IPS-18a (cell line): ENCODE measurements around the gene C16orf95.
"Not testable (repeated sequence)": the region's sequence is repeated elsewhere in the genome, so short reads cannot be mapped to it uniquely, and the experiment has no call there.

Experiments used
- H3K27ac ChIP-seq: one replicate; pipeline ENCODE4 v1.5.1; 2013; ENCODE audit warnings: low read length
- H3K27me3 ChIP-seq: one replicate; pipeline ENCODE4 v1.6.1; 2013; ENCODE audit warnings: mild to moderate bottlenecking, low read length; ENCODE audit not compliant: control insufficient read depth, insufficient read depth
- H3K36me3 ChIP-seq: one replicate; pipeline ENCODE4 v1.6.1; 2013; ENCODE audit warnings: low read depth, low read length; ENCODE audit not compliant: control insufficient read depth
- H3K4me1 ChIP-seq: one replicate; pipeline ENCODE4 v1.6.1; 2013; ENCODE audit warnings: low read depth, low read length; ENCODE audit not compliant: control insufficient read depth
- H3K4me3 ChIP-seq: one replicate; pipeline ENCODE4 v1.5.1; 2013; ENCODE audit warnings: low read length
- H3K9ac ChIP-seq: one replicate; pipeline ENCODE4 v1.6.1; 2013; ENCODE audit warnings: mild to moderate bottlenecking, low read length, moderate library complexity
- H3K9me3 ChIP-seq: one replicate; pipeline ENCODE4 v1.6.1; 2013; ENCODE audit warnings: low read depth, low read length; ENCODE audit not compliant: control insufficient read depth

Gene C16orf95

DNA sequence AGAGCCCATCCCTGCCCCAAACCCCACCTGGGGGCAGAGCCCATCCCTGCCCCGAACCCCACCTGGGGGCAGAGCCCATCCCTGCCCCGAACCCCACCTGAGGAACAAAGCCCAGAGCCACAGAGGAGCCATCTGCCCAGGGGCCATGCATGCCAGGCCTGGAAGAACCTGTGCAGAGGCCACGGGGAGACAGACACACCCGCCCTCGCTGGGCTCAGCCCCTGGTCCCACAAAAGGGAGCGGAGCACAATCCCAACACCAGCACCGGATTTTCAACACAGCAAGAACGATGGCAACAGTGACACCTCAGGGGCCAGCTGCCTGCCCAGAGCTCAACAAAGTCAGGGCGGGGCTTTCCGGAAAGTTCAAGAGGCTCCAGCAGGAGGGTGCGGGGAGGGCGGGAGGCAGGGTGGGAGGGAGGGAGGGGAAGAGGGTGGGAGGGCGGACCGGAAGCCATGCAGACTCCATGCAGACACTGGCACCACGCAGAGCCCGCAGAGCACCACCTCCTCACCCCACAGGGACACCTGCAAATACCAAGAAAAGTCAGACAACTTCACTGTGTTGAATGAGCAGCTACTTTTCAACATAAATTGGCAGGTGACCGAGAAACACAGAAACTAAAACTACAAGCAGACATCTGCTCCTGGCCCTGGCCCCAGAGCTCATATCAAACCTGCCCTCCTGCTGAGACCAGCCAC lies 27.9 kb upstream of the C16orf95 start:
- Histone ChIP-seq H3K9ac (no peak overlapping the region), H3K9me3 (no peaks in the 10 kb centered on the region), H3K4me3 (no peak overlapping the region), H3K4me1 (peaks cover 7% of the 10 kb centered on the region), H3K27ac (no peak overlapping the region), H3K27me3 (no peaks in the 10 kb centered on the region), H3K36me3 (peaks cover 7% of the 10 kb centered on the region)

DNA sequence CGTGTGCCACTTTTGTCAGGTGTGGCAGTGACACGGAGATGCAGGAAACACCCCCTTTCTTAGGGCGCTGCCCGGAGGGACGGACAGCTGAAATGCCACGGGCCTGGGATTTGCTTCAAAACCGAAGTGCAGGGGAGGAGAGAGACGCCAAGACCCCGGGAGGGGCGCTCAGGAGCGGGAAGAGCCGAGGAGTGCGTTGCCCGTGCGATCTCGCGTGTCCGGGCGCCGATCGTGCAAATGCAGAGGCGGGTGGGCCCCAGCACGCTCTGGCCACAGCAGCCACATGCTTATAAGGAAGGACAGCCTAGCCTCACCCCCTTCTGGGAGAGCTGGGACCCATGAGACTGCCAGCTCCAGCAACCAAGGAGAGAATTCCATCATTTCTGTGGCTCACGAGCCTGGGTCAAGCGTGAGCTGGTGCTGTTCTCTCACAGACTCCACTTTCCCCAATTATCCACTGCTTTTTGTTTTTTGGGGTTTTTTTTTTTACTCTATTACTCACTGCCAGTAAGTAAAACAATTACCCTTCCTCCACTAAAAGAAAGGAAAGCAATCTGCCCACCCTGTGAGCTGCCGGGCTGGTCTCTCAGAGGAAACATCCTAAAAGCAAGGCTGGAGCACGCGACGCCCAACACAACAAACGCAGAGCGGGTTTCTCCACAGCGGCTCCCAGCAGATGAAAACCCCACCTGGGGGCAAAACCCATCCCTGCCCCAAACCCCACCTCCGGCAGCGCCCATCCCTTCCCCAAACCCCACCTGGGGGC lies 27.2 kb upstream of the C16orf95 start:
- H3K27ac ChIP-seq, result no peak overlapping the region

GRCh38 chr16:87343753-87344050 lies 26.5 kb upstream of the C16orf95 start:
- H3K27ac ChIP-seq, result no peak overlapping the region
- H3K9me3 ChIP-seq, result no peaks in the 10 kb centered on the region
- H3K27me3 ChIP-seq, result no peaks in the 10 kb centered on the region
- no peak overlapping the region for H3K9ac ChIP-seq
- peaks cover 7% of the 10 kb centered on the region for H3K36me3 ChIP-seq
- H3K4me3 ChIP-seq, result no peak overlapping the region
- peaks cover 7% of the 10 kb centered on the region for H3K4me1 ChIP-seq

More for the DNA sequence above, 27.2 kb upstream of the C16orf95 start:
- peaks cover 7% of the 10 kb centered on the region for H3K4me1 ChIP-seq
- H3K36me3 ChIP-seq, result peaks cover 7% of the 10 kb centered on the region
- no peak overlapping the region for H3K9ac ChIP-seq
- H3K4me3 ChIP-seq, result no peak overlapping the region
- H3K27me3 ChIP-seq, result no peaks in the 10 kb centered on the region
- no peaks in the 10 kb centered on the region for H3K9me3 ChIP-seq

DNA sequence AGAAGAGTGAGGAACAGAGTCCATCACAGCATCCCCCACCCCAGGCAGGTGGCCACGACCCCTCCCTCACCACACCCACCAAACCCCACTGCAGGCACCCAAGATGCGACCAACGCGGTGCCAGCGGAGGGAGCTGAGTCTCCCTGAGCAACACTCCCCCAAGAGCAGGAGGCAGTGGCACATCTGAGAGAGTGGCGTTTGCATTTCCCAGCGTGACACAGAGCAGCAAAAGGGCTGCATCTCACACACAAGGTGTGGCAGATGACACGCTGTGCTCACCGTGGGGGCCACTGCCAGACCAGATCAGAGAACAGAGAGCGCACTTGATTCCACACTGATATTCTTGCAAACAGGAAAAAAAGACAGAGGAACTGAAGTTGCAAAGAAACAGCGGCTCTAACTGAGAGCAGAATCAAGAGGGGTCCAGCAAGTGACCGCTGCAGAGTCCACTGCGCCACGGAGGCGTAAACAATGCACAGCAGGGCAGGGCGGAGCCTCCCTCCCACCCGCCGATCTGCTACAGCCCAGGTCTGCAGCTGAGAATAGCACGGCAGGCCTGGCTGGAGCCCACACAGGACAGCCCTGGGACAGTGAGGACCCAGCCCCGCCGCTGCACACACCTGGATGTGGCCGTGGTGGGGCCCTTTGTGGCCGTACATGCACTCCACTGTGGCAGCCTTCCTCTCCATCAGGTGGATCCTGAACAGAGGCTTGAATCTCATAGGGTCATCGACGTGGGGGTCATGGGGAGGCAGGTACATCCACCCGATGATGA lies 26.0 kb upstream of the C16orf95 start:
- Histone ChIP-seq H3K27me3 (no peaks in the 10 kb centered on the region), H3K4me3 (no peak overlapping the region), H3K36me3 (peaks cover 7% of the 10 kb centered on the region), H3K9me3 (no peaks in the 10 kb centered on the region), H3K27ac (no peak overlapping the region), H3K4me1 (peaks cover 7% of the 10 kb centered on the region), H3K9ac (no peak overlapping the region)

DNA sequence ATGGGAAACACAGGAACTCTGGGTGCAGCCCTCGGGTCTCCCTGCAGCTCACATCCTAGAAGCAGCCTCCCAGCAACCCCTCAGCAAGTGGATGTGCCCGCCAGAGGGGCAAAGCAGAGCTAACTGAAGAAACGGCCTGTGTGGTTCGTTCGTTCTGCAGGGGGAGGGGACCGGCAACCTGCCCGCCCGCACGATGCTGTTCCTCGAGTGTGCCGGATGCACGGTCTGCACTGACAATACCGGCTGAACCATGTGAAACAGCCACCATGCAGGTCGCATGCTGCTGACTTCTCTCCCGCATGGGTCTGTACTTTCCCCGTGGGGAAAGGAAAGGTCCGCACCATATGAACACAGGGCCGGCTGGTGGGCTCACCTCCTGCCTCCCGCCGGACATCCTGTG lies 25.3 kb upstream of the C16orf95 start:
- H3K9me3 ChIP-seq, result no peaks in the 10 kb centered on the region
- H3K4me1 ChIP-seq, result peaks cover 7% of the 10 kb centered on the region
- no peak overlapping the region for H3K9ac ChIP-seq
- no peak overlapping the region for H3K4me3 ChIP-seq
- peaks cover 7% of the 10 kb centered on the region for H3K36me3 ChIP-seq
- H3K27me3 ChIP-seq, result no peaks in the 10 kb centered on the region
- H3K27ac ChIP-seq, result no peak overlapping the region

DNA sequence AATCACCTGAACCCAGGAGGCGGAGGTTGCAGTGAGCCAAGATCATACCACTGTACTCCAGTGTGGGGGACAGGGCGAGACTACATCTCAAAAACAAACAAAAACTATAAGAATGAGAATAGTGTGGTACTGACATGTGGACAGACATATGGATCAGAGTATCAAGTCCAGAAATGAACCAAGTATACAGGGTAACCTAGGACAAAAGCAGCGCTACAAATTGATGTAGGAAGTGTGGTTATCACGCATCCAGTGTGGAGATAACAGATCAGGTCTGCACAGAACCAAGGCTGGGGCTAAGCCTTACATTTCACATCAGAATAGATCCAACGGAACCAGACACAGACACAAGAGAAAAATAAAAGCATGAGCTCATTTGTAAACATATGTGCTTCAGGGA lies 23.0 kb upstream of the C16orf95 start:
- Histone ChIP-seq H3K4me3 (no peak overlapping the region), H3K27ac (no peak overlapping the region), H3K27me3 (no peaks in the 10 kb centered on the region), H3K36me3 (peaks cover 7% of the 10 kb centered on the region), H3K9ac (no peak overlapping the region), H3K4me1 (no peaks in the 10 kb centered on the region), H3K9me3 (no peaks in the 10 kb centered on the region)

DNA sequence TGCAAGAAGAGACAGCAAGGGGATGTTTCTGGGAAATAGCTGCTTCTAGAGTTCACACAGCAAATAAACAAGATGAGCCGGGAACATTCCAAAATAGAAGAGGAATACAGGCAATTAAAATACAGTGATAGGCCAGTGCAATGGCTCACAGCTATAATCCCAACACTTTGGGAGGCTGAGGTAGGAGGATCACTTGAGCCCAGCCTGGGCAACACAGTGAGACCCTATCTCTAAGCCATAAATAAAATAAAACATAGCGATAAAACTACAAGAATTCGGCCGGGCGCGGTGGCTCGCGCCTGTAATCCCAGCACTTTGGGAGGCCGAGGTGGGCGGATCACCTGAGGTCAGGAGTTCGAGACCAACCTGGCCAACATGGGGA lies 22.5 kb upstream of the C16orf95 start:
- not testable (repeated sequence) for H3K4me3 ChIP-seq, H3K4me1 ChIP-seq, H3K27ac ChIP-seq, H3K9me3 ChIP-seq, H3K9ac ChIP-seq, H3K36me3 ChIP-seq, H3K27me3 ChIP-seq

- no peaks in the 10 kb centered on the region for H3K9me3 ChIP-seq
- no peak overlapping the region for H3K9ac ChIP-seq
- no peaks in the 10 kb centered on the region for H3K4me1 ChIP-seq
- H3K27ac ChIP-seq, result no peak overlapping the region
- no peaks in the 10 kb centered on the region for H3K27me3 ChIP-seq
- H3K4me3 ChIP-seq, result no peak overlapping the region
- peaks cover 8% of the 10 kb centered on the region for H3K36me3 ChIP-seq
Measured at GRCh38 chr16:87339086-87339723, 22.0 kb upstream of the C16orf95 start.

DNA sequence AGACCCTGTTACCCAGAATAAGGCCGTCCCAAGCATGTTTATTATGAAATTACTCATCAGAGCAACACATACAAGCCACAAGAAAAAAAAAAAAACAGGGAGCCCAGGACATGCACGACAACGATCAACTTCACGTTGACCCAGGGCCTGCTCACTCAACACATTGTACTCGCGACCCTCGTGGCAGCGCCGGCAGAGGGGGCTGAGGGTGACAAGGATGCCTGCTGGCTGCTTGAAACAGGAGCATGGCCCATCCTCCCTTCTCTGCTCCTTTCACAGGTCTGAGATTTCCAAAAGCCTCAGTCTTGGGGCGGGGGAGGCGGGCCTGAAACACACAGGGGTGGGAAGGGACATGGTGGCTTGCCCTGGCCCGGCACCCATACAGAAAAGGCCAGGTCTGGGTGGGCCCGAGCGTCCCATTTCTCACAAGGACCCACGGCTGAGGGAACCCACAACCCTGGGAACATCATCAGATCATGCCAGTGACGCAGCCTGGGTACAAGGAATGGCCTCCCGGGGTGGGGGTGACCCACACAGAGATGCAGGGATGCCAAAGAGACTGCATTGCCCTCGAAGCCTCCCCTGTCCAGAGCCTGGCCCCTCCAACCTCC lies 21.1 kb upstream of the C16orf95 start:
- Histone ChIP-seq H3K4me3 (no peak overlapping the region), H3K9me3 (no peaks in the 10 kb centered on the region), H3K9ac (no peak overlapping the region), H3K4me1 (no peaks in the 10 kb centered on the region), H3K36me3 (peaks cover 14% of the 10 kb centered on the region), H3K27me3 (no peaks in the 10 kb centered on the region), H3K27ac (no peak overlapping the region)

GRCh38 chr16:87337262-87337771 lies 20.1 kb upstream of the C16orf95 start:
- Histone ChIP-seq H3K4me1 (no peaks in the 10 kb centered on the region), H3K9me3 (no peaks in the 10 kb centered on the region), H3K27ac (no peak overlapping the region), H3K9ac (no peak overlapping the region), H3K27me3 (no peaks in the 10 kb centered on the region), H3K4me3 (no peak overlapping the region), H3K36me3 (peaks cover 8% of the 10 kb centered on the region)
